ENCODE measurements around the gene POP7.

GRCh38 chr7:100705320-100705752, 585 bp upstream of the POP7 start:
- TF ChIP-seq POLR2A (IDR thresholded peaks at IDR 0.05) (no peak), CTCF (IDR thresholded peaks at IDR 0.05) (peak in 3 of 4 experiments; percentile 81 to 93 (median 86))

Measured in gastroesophageal sphincter (tissue), 3 donors.